Superior temporal gyrus (tissue), 1 donor: Measurements from ENCODE around the gene FOXA2.

Source experiments
- DNase-seq: peaks from one replicate; pipeline ENCODE4 v3.0.0-alpha.2; 2016; ENCODE audit errors: extremely low spot score

FOXA2 gene

GRCh38 chr20:22583773-22584521 lies 425 bp downstream of the FOXA2 start:
- no peak for DNase-seq

- DNase-seq = no peak
These were observed 1.2 kb downstream of the FOXA2 start for GRCh38 chr20:22582964-22583772.

GRCh38 chr20:22582386-22582963 lies 1.9 kb downstream of the FOXA2 start:
- DNase-seq = no peak

- no peak for DNase-seq
These were observed 2.7 kb downstream of the FOXA2 start for GRCh38 chr20:22581437-22582385.

GRCh38 chr20:22579711-22580697 lies 4.4 kb downstream of the FOXA2 start:
- DNase-seq = no peak

GRCh38 chr20:22579119-22579427 lies 5.3 kb downstream of the FOXA2 start:
- DNase-seq = no peak

- DNase-seq = no peak
These were observed 5.9 kb downstream of the FOXA2 start for GRCh38 chr20:22578221-22579118.

- no peak for DNase-seq
These were observed 6.7 kb downstream of the FOXA2 start for GRCh38 chr20:22577515-22578220.

- no peak for DNase-seq
These were observed 7.4 kb downstream of the FOXA2 start for GRCh38 chr20:22576733-22577514.

GRCh38 chr20:22576273-22576672 lies 8.1 kb downstream of the FOXA2 start:
- DNase-seq = no peak

GRCh38 chr20:22575737-22576136 lies 8.6 kb downstream of the FOXA2 start:
- no peak for DNase-seq

GRCh38 chr20:22575087-22575721 lies 9.2 kb downstream of the FOXA2 start:
- no peak for DNase-seq

GRCh38 chr20:22574545-22575086 lies 9.8 kb downstream of the FOXA2 start:
- no peak for DNase-seq

GRCh38 chr20:22572491-22572890 lies 11.9 kb downstream of the FOXA2 start:
- DNase-seq = no peak

- DNase-seq = no peak
These were observed 12.3 kb downstream of the FOXA2 start for GRCh38 chr20:22572023-22572422.

- no peak for DNase-seq
These were observed 15.0 kb downstream of the FOXA2 start for GRCh38 chr20:22569353-22569752.

GRCh38 chr20:22568872-22569344 lies 15.5 kb downstream of the FOXA2 start:
- DNase-seq = no peak
